Right atrium auricular region (tissue), 2 donors: ENCODE data around the gene DLGAP3. TPM values are rescaled to one million over a fixed set of nuclear protein-coding genes. Genes with fewer than 3 reads are reported as not detected.

Source experiments
- DNase-seq: peaks from one replicate; pipeline ENCODE4 v3.0.0-alpha.2; 2019; ENCODE audit warnings: low spot score
- H3K27ac ChIP-seq, 2 donors: fragments of 200-600 bp; sonication (generic); 1 replicate in 1 of 2; 2 replicates in 1 of 2; pipeline ENCODE4 v1.5.1; 2016 to 2019
- H3K27me3 ChIP-seq, 2 donors: fragments of 200-600 bp; sonication (generic); one replicate each; pipeline versions ENCODE4 v1.5.1 to v1.6.0; 2017 to 2019
- H3K36me3 ChIP-seq: fragments of 200-600 bp; sonication (generic); one replicate; pipeline ENCODE4 v1.5.1; 2016
- H3K4me1 ChIP-seq, 2 donors: fragments of 200-600 bp; sonication (generic); one replicate each; pipeline versions ENCODE4 v1.5.1 to v1.6.0; 2017 to 2019
- H3K4me3 ChIP-seq, 2 donors: fragments of 200-600 bp; sonication (generic); 1 replicate in 1 of 2; 2 replicates in 1 of 2; pipeline ENCODE4 v1.5.1; 2017 to 2019; ENCODE audit warnings: mild to moderate bottlenecking in 1 of 2, moderate library complexity in 1 of 2
- H3K9me3 ChIP-seq, 2 donors: fragments of 200-600 bp; sonication (generic); one replicate each; pipeline ENCODE4 v1.5.1; 2019
- CTCF ChIP-seq, 2 donors: fragments of 200-600 bp; sonication (generic); IDR thresholded peaks; one replicate each; pipeline ENCODE4 v1.5.1; 2019; ENCODE audit warnings: antibody characterized with exemption in 2 of 2
- total RNA-seq, 2 donors: library from RNA; depleted of rRNA; stranded (reverse); fragments of >200 nt; gene quantifications; one replicate each; pipeline ENCODE4 v1.1.0, GENCODE V29; 2016

Gene DLGAP3
- total RNA-seq, 2 donors from 2014 or later = 0.43 TPM; not detected in 1

- no peak for DNase-seq
- Histone ChIP-seq H3K36me3 (no peaks in the 10 kb centered on the region), H3K4me3 (no peak overlapping the region), H3K9me3 (no peaks in the 10 kb centered on the region), H3K27me3 (no peaks in the 10 kb centered on the region), H3K4me1 (no peaks in the 10 kb centered on the region), H3K27ac (no peak overlapping the region)
- no peak for TF ChIP-seq CTCF (IDR thresholded peaks at IDR 0.05)
Measured at GRCh38 chr1:34904236-34905097, 25.0 kb downstream of the DLGAP3 start.

GRCh38 chr1:34901919-34902318 lies 27.5 kb downstream of the DLGAP3 start:
- Histone ChIP-seq H3K4me3 (no peak overlapping the region), H3K4me1 (no peaks in the 10 kb centered on the region), H3K36me3 (no peaks in the 10 kb centered on the region), H3K9me3 (no peaks in the 10 kb centered on the region), H3K27me3 (no peaks in the 10 kb centered on the region), H3K27ac (no peak overlapping the region)
- TF ChIP-seq CTCF (IDR thresholded peaks at IDR 0.05) = no peak
- no peak for DNase-seq

GRCh38 chr1:34900775-34901502 lies 28.5 kb downstream of the DLGAP3 start:
- no peak overlapping the region for H3K4me3 ChIP-seq
- no peaks in the 10 kb centered on the region for H3K36me3 ChIP-seq
- no peaks in the 10 kb centered on the region for H3K4me1 ChIP-seq
- no peaks in the 10 kb centered on the region for H3K27me3 ChIP-seq
- TF ChIP-seq CTCF (IDR thresholded peaks at IDR 0.05) = no peak
- H3K27ac ChIP-seq = no peak overlapping the region
- H3K9me3 ChIP-seq = no peaks in the 10 kb centered on the region
- DNase-seq = no peak

GRCh38 chr1:34899906-34900305 lies 29.5 kb downstream of the DLGAP3 start:
- Histone ChIP-seq H3K4me3 (no peak overlapping the region), H3K4me1 (no peaks in the 10 kb centered on the region), H3K27me3 (no peaks in the 10 kb centered on the region), H3K36me3 (no peaks in the 10 kb centered on the region), H3K27ac (no peak overlapping the region), H3K9me3 (no peaks in the 10 kb centered on the region)
- TF ChIP-seq CTCF (IDR thresholded peaks at IDR 0.05) = no peak
- DNase-seq = no peak

GRCh38 chr1:34899471-34899870 lies 30.0 kb downstream of the DLGAP3 start:
- Histone ChIP-seq H3K4me1 (no peaks in the 10 kb centered on the region), H3K27me3 (no peaks in the 10 kb centered on the region), H3K36me3 (no peaks in the 10 kb centered on the region), H3K4me3 (no peak overlapping the region), H3K9me3 (no peaks in the 10 kb centered on the region), H3K27ac (no peak overlapping the region)
- DNase-seq = no peak
- TF ChIP-seq CTCF (IDR thresholded peaks at IDR 0.05) = no peak
